GM12874 (cell line): ENCODE measurements around the gene COL6A2.

Experiments used
- CTCF ChIP-seq: IDR thresholded peaks from 2 replicates; pipeline ENCODE4 v1.5.1; 2011; ENCODE audit warnings: low read depth, mild to moderate bottlenecking, control low read depth, low read length, moderate library complexity; ENCODE audit not compliant: insufficient read depth

Gene COL6A2

DNA sequence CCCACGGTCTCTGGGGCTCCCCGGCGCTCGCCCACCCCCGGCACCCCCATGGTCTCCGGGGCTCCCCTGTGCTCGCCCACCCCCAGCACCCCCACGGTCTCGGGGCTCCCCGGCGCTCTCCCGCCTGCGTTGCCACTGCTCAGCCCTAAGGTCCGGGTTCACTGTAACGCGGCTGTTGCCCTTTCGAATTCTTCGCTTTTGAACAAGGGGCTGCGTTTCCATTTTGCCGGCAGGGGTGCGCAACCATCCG is 62.7 kb downstream of the COL6A2 start:
- TF ChIP-seq CTCF: no peak

GRCh38 chr21:46160907-46161632 is 63.2 kb downstream of the COL6A2 start:
- no peak for TF ChIP-seq CTCF

DNA sequence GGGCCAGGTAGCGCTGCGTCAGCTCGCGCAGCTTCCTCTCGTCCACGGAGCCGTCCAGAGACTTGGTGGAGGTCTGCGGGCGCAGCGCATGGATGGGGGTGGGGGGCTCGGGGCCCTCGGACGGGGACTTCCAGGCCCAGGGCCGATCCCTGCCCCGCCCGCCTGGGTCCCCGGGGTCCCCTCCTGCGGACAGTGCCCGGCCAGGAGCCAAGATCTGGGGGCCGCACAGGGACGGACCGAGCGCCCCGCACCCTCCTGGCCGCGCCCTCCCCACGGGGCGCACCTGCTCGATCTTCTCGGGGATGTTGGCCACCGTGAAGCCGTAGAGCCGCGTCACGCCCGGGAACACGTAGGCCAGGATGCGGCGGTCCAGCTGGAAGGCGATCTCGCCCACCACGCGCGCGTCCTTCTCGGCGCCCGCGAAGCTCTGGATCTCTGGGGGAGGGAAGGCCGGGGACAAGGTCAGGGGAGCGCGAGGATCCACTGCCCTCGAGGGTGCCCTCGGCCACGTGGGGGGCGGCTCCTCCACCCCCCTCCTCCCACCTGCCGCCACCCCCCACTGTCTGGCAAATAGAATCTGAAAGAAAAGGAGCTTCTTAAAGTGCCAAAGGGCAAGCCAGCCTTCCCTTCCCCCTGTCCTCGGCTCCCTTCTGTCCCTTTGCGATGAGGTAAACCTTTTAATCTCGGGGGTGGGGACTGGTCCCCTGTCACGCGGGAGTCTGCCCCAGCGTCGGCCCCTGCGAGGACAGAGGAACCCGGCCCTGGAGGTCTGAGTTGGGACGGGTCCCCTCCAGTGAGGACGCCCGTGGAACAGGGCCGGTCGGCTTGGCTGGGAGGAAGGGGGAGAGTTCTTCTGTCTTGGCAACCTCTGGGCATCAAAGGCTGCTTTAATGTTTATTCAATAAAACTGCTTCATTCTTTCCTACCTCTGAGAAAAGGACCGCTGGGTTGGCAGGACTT is 64.0 kb downstream of the COL6A2 start:
- no peak for TF ChIP-seq CTCF

DNA sequence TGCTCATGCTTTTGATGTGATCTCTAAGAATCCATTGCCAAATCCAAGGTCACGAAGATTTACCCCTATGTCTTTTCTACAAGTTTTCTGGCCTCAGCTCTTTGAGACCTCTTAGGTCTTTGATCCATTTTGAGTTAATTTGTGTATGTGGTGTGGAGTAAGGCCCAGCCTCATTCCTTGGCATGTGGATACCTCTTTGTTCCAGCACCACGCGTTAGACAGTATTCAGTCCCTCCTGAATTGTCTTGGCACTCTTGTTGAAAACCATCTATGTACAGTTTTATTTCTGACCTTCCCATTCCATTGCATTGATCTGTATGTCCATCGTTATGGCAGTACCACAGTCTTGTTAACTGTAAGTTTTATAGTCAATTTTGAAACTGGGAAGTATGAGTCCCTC is 65.5 kb downstream of the COL6A2 start:
- no peak for TF ChIP-seq CTCF

GRCh38 chr21:46165098-46165497 is 67.2 kb downstream of the COL6A2 start:
- no peak for TF ChIP-seq CTCF

DNA sequence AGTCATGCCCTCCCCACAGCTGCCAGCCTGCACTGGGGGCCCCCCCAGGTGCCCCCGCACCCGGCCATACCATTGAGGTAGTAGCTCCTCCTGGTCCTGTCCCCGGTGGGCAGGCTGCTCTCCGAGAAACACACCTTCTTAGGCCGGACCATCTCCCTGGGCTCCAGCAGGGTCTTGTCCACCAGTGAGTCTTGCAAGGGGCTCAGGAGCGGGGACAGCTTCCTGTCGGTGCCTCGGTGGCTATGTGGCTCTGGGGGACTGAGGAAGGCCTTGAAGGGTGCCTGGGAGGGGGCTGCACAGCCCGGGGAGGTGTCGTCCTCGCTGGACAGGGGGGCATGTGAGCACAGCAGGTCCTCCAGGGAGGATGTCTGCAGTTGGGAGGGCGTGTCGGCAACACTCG is 70.3 kb downstream of the COL6A2 start:
- no peak for TF ChIP-seq CTCF

DNA sequence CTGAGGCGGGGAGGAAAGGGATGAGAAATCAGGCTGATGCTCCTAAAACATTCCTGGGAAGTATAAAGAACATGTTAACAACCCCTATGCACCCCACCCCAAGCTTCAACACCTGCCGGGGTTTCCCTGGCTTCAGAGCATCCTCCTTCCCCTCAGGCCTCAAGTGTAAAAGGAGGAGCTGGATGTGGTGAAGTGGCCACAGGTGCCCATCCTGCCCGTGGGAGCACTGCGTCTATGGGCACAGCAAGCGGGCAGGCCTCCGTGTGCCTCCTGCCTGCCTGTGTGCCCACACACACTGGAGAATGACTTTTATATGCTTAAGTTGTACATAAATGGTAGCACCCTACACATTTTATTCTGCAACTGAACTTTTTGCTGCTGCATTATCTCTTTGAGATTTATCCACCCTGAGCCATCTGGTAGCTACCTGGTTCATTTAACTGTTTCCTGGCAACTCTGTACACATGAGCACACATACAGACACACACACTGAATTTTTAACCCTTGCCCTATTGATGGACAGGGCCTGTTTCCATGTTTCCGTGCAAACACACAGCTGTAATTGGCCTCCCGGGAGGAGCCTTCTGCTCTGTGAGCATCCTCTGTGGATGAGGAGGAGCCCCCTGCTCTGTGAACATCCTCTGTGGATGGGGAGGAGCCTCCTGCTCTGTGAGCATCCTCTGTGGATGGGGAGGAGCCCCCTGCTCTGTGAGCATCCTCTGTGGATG is 70.9 kb downstream of the COL6A2 start:
- TF ChIP-seq CTCF: no peak
